Activated CD4-positive, alpha-beta memory T cell treated with anti-CD3 and anti-CD28 coated beads for 36 hours (primary cell): ENCODE data around the gene NAV1. TPM values are rescaled to one million over a fixed set of nuclear protein-coding genes. Genes with fewer than 3 reads are reported as not detected.
"Not testable (repeated sequence)": the region's sequence is repeated elsewhere in the genome, so short reads cannot be mapped to it uniquely, and the experiment has no call there.

ENCODE experiments used
- CTCF ChIA-PET: fragments of 350-600 bp; sonication (Branson Sonifier 250); formaldehyde crosslinking; loops from one replicate; lab custom pipeline; 2021; ENCODE audit warnings: antibody characterized with exemption, inconsistent platforms; lab: Charles Lee
- POLR2A ChIA-PET: fragments of 350-600 bp; sonication (Branson Sonifier 250); formaldehyde crosslinking; loops from one replicate; lab custom pipeline; 2021; ENCODE audit warnings: antibody characterized with exemption; lab: Charles Lee
- DNase-seq: peaks from one replicate; pipeline ENCODE4 v3.0.0-alpha.2; 2020
- H3K27ac Mint-ChIP-seq: one replicate; pipeline ENCODE4 v1.8.0; 2021; ENCODE audit warnings: mixed read lengths
- H3K27me3 Mint-ChIP-seq: one replicate; pipeline ENCODE4 v1.8.0; 2021; ENCODE audit warnings: mixed read lengths
- H3K36me3 Mint-ChIP-seq: one replicate; pipeline ENCODE4 v1.8.0; 2021; ENCODE audit warnings: mixed read lengths
- H3K4me1 Mint-ChIP-seq: one replicate; pipeline ENCODE4 v1.8.0; 2021; ENCODE audit warnings: low read depth, mixed read lengths
- H3K4me3 Mint-ChIP-seq: one replicate; pipeline ENCODE4 v1.8.0; 2021; ENCODE audit warnings: mild to moderate bottlenecking, mixed read lengths
- H3K9me3 Mint-ChIP-seq: one replicate; pipeline ENCODE4 v1.8.0; 2021; ENCODE audit warnings: mixed read lengths
- intact Hi-C: fragments of 100-400 bp; cut with micrococcal nuclease; formaldehyde crosslinking; loops from one replicate; pipeline ENCODE4 v1.15.1; 2023
- total RNA-seq, 2 experiments: library from RNA; stranded (reverse); gene quantifications; one replicate each; pipeline ENCODE4 v1.2.3, GENCODE V29; 2021

The NAV1 gene, protein sequence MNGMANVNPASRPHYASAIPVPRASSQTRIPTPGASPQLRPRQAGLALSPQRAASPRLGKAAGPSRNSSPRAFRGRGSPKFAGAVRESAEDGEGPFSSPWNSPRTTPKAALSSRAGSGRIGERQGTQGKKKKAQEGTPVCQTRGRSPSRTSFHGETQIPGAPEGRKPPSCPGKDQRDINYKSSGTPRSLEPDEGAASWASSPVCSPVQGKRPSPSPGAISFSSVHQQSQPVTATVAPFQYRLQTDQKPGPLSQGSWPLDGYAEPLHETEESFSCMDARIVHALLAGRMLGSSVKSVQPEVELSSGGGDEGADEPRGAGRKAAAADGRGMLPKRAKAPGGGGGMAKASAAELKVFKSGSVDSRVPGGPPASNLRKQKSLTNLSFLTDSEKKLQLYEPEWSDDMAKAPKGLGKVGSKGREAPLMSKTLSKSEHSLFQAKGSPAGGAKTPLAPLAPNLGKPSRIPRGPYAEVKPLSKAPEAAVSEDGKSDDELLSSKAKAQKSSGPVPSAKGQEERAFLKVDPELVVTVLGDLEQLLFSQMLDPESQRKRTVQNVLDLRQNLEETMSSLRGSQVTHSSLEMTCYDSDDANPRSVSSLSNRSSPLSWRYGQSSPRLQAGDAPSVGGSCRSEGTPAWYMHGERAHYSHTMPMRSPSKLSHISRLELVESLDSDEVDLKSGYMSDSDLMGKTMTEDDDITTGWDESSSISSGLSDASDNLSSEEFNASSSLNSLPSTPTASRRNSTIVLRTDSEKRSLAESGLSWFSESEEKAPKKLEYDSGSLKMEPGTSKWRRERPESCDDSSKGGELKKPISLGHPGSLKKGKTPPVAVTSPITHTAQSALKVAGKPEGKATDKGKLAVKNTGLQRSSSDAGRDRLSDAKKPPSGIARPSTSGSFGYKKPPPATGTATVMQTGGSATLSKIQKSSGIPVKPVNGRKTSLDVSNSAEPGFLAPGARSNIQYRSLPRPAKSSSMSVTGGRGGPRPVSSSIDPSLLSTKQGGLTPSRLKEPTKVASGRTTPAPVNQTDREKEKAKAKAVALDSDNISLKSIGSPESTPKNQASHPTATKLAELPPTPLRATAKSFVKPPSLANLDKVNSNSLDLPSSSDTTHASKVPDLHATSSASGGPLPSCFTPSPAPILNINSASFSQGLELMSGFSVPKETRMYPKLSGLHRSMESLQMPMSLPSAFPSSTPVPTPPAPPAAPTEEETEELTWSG (N-terminal part only)
- total RNA-seq: 1 to 10 TPM; 2.2 to 2.6 TPM

DNA sequence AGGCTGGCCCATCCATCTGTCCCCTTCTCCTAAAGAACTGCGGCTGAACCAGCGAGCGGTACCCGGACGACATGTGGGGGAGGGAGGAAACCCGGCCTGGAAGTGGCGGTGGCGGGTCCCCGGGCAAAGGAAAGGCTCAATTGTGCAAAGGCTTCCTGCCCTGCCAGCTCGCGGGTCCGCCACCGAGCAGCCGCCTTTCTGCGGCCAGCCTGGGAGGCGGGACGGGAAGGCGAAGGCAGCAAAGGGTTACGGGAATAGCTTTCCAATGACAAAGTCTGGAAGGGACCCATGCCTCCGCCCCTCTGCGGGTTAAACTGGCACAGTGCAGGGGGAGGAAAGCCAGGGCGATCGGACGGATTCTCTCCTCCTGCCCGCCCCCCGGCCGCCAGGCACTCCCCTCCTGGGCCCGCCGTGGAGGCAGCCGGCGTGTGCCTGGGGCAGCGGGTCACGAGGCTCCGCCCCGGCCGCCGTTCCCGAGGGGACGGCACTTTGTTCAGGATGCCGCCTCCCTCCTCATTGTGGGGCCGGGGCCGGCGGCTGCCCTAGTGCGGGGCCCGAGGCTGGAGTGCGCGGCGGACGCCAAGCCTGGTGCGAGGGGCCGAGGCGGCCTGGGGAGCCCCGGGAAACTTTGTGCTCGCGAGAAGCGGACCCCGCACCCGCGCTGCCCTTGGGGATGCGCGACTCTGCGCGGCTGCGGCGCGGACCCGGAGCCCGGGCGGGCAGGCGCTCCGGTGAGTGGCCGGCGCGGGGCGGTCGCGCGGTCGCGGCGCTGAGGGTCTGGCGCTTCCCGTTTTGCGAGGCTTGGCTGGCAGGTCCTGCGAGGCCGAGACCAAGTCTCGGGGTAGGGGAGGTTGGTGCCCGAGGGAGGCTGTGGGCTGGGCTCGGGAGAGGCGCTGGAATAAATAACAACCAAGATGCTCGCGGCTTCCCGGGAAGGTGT is at the start of gene NAV1:
NAV1 (plus strand) TSS at position 516 of the 940 bp plus-strand sequence. CDS start 83,758 bp downstream, outside the sequence.
- ChIA-PET POLR2A (no interaction called here), CTCF (interaction anchor here (1.3 kb wide), 1 partner anchor 20 kb away, joined by 5 read pairs; no protein-coding TSS in a partner anchor)
- H3K4me1 Mint-ChIP-seq: peaks cover 16% of the 10 kb centered on the region
- H3K36me3 Mint-ChIP-seq: peaks cover 3% of the 10 kb centered on the region
- H3K27me3 Mint-ChIP-seq: peaks cover 50% of the 10 kb centered on the region
- H3K9me3 Mint-ChIP-seq: no peaks in the 10 kb centered on the region
- no peak for DNase-seq
- intact Hi-C loops: no loop called here
- H3K4me3 Mint-ChIP-seq: peak within 1 kb of the TSS; percentile 63
- no peak within 1 kb of the TSS for H3K27ac Mint-ChIP-seq

DNA sequence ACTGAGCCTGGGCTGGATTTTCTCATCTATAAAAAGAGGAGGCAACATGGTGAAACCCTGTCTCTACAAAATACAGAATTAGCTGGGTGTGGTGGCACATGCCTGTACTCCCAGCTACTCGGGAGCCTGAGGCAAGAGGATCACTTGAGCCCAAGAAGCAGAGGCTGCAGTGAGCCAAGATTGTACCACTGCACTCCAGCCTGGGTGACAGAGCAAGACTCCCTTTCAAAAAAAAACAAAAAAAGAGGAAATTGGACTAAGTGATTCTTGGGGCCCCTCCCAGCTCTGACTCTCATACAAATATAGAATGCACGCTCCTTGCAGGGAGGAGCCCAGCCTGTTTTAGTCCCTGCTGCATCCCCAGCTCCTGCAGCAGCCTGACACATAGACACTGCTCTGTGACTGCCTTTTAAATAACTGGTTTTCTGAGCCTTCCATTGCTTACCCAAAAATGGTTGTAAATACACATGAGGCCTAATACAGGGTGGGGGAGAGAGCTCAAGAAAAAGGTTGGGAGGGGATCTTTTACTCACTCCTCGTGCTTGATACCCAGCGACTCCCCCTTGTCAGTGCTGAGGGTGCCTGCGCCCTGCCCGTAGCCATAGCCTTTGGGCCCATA is 49.2 kb upstream of the NAV1 start:
- ChIA-PET POLR2A (no interaction called here), CTCF (interaction anchor here (3.8 to 6.7 kb wide), 2 partner anchors 8 to 23 kb away, joined by 26 to 63 read pairs; no protein-coding TSS in a partner anchor)
- H3K36me3 Mint-ChIP-seq: peaks cover 16% of the 10 kb centered on the region
- H3K27me3 Mint-ChIP-seq: no peaks in the 10 kb centered on the region
- intact Hi-C loops: no loop called here
- no peaks in the 10 kb centered on the region for H3K9me3 Mint-ChIP-seq
- H3K4me3 Mint-ChIP-seq: no peak overlapping the region
- no peak overlapping the region for H3K27ac Mint-ChIP-seq
- no peaks in the 10 kb centered on the region for H3K4me1 Mint-ChIP-seq
- DNase-seq: no peak

DNA sequence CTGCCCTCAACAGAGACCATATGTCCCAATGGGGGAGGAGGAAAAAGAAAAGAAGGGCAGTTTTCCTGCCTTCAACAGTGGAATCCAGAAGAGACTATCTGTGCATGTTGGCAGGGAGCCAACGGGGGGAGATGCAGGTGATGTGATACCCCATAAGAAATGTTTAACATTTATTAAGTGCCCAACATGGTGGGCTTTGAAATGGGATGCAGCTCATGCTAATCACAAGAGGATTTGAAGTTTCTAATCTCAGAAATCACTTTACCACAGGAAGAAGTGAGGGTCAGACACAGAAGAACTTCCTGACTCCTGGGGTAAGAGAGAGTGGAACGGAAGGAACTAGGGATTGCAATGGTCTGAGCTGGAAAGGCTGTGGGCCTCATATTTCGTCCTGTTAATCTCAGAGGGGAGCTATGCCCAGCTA is 48.2 kb upstream of the NAV1 start:
- Mint-ChIP-seq H3K36me3 (peaks cover 18% of the 10 kb centered on the region), H3K27ac (no peak overlapping the region)

DNA sequence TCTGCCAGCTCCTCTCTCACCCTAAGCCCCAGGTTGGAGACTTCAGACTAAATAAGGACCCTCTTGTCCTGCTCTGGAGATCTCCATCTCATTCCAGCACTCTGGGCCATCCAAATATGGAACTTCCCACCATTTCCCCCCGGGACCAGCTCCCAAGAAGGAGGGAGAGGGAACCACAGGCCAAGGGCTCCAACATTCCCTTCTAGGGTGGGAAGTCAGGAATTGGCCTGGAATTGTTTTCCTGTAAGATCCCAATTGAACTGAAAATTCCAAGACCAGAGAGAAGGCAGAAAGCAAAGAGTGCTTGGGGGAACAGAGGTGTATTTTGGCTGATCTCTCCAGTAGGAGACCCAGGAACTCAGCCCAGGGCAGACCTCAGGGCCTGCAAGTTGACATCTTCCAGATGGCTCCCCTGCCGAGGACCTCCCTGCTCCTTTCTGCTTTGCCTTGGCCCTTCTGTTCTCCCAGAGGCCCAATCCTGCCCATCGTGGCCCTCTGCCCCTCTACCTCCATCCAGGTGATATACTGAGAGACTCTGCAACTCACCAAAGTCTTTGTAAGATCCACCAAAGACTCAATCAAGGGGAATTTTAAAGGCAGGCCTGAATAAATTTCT is 46.9 kb upstream of the NAV1 start:
- peaks cover 17% of the 10 kb centered on the region for H3K36me3 Mint-ChIP-seq
- no peaks in the 10 kb centered on the region for H3K4me1 Mint-ChIP-seq
- POLR2A ChIA-PET: no interaction called here
- intact Hi-C loops: no loop called here
- no peaks in the 10 kb centered on the region for H3K9me3 Mint-ChIP-seq
- H3K27ac Mint-ChIP-seq: no peak overlapping the region
- no peaks in the 10 kb centered on the region for H3K27me3 Mint-ChIP-seq
- no peak overlapping the region for H3K4me3 Mint-ChIP-seq
- CTCF ChIA-PET: interaction anchor here (0.6 to 13.7 kb wide), 3 partner anchors 10 to 57 kb away, joined by 4 to 143 read pairs (median 26); no protein-coding TSS in a partner anchor
- DNase-seq: no peak

More for the DNA sequence above, 48.2 kb upstream of the NAV1 start:
- ChIA-PET POLR2A (no interaction called here), CTCF (interaction anchor here (1.2 to 6.7 kb wide), 3 partner anchors 9 to 22 kb away, joined by 3 to 63 read pairs (median 26); no protein-coding TSS in a partner anchor)
- intact Hi-C loops: no loop called here
- Mint-ChIP-seq H3K4me1 (no peaks in the 10 kb centered on the region), H3K9me3 (no peaks in the 10 kb centered on the region), H3K27me3 (no peaks in the 10 kb centered on the region), H3K4me3 (no peak overlapping the region)
- DNase-seq: no peak

DNA sequence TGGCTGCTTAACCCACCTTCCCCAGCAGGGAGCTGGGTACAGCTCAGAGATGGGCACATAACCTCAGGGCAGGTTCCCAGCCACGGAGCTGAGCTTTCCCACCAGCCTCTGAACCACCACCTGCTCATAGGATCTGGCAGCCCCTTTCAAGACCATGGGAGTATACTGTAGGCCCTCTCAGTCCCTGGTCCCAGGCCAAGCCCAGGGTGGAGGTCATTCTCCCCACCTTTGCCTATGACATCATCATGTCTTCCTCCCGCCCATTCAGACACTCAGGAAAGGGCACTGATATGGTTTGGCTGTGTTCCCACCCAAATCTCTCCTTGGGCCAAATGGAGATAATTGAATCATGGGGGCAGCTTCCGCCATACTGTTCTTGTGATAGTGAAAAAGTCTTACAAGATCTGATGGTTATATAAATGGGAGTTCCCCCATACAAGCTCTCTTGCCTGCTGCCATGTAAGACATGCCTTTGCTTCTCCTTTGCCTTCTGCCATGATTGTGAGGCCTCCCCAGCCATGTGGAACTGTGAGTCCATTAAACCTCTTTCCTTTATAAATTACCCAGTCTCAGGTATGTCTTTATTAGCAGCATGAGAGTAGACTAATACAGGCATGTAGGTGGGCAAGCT is 45.8 kb upstream of the NAV1 start:
- H3K27me3 Mint-ChIP-seq, H3K4me3 Mint-ChIP-seq, H3K9me3 Mint-ChIP-seq, H3K4me1 Mint-ChIP-seq, POLR2A ChIA-PET, H3K27ac Mint-ChIP-seq, DNase-seq, intact Hi-C loops: not testable (repeated sequence)
- H3K36me3 Mint-ChIP-seq: peaks cover 13% of the 10 kb centered on the region
- CTCF ChIA-PET: interaction anchor here (3.8 to 13.7 kb wide), 2 partner anchors 11 to 20 kb away, joined by 26 to 143 read pairs; no protein-coding TSS in a partner anchor

DNA sequence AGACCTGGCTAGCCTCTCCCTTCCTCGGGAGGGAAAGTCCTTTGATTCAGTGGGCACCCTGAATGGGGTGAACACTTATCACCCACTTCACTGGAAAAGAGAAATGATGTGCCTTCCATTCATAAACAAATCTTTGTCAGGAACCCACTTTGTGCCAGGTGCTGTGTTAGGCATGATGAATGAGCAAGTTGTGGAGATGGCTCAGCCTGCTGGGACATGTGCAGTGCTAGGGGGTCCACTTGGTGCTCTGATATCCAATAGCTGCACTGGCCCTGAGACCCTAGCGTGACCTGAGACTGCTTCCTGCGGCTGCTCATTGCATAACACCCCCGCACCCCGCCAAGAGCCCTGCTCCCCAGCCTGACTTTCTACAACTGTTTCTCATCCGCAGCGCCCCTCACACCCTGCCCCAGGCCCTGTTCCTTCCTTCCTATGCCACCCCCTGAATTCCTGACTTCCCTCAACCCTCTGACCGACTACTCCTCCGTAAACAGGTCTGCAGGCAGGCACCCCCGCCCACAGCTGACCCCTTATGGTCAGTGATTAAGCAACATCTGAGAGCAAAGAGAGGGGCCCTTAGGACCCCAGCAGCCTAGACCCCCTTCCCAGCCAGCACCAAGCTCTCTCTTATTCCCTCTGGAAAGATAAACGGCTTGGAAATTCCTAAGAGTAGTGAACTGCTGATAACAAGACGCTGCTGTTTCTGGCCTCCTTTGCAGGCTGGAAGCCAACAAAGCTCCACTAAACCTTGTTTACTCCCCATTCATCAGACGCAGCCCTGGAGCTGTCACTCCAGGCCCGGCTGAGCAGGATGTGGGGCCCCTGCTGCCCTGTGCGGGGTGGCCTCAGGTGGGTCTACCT is 44.9 kb upstream of the NAV1 start:
- Mint-ChIP-seq H3K27me3 (no peaks in the 10 kb centered on the region), H3K9me3 (no peaks in the 10 kb centered on the region), H3K27ac (no peak overlapping the region), H3K4me1 (no peaks in the 10 kb centered on the region), H3K36me3 (peaks cover 13% of the 10 kb centered on the region), H3K4me3 (no peak overlapping the region)
- no peak for DNase-seq
- POLR2A ChIA-PET: no interaction called here
- CTCF ChIA-PET: interaction anchor here (13.7 kb wide), 1 partner anchor 20 kb away, joined by 143 read pairs; no protein-coding TSS in a partner anchor
- intact Hi-C loops: no loop called here

DNA sequence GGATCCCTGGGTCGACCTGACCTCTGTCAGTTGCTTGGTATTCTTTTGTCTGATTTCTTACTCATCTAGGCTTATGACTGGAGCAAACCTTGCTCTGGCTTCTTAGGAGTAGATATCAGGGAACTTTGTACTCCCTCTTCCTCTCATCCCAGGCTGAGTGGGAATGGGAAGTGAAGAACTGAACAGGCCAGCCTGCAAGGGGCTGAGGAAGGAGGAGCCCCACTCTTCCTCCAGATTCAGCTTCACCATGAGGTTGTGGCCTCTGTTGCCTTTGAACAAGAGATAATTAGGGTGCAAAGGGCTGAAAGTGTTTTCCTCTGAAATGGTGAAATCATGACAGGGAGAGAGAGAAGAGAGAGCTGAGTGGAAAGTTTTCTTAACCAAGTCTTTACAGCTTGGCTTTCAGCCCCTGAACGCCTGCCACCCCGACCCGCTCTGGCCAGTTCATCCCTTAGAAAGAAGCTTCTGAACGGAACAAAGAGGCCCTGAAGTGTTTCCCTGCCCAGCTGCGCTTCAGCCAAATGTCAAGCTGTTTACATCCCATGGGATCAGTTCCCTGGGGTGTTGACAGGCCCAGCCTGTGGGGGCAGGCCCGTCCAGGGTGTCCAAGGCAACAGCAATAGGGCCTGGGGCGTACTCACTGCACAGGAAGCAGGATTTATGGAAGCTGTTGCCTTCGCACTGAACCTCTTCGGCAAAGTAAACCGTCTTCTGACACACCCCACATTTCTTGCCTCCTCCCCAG is 43.2 kb upstream of the NAV1 start:
- Mint-ChIP-seq H3K9me3 (no peaks in the 10 kb centered on the region), H3K27ac (no peak overlapping the region), H3K4me3 (no peak overlapping the region), H3K4me1 (no peaks in the 10 kb centered on the region), H3K27me3 (no peaks in the 10 kb centered on the region), H3K36me3 (peaks cover 11% of the 10 kb centered on the region)
- ChIA-PET POLR2A (no interaction called here), CTCF (interaction anchor here (0.6 to 13.7 kb wide), 4 partner anchors 12 to 212 kb away, joined by 3 to 143 read pairs (median 14); partner anchors contain the start of gene CSRP1)
- no peak for DNase-seq
- intact Hi-C loops: no loop called here

DNA sequence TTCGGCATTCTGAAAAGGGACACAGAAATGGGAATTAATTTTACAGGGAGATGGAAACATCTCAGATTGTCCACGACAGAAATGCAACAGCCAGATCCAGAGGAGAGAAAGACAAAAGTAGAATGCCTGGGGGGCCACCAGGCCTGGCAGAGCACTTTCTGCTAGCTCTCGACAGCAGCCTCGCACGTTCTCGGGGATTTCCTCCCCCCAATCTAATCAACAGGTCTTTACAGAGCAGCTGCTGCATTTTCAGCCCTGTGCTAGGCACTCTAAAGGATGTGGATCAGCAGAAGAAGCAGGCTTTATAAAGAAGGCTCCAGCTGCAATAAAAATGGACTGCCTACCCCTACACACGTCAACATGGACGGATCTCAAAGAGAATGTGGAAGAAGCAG is 42.6 kb upstream of the NAV1 start:
- Mint-ChIP-seq H3K36me3 (peaks cover 11% of the 10 kb centered on the region), H3K27ac (no peak overlapping the region), H3K4me3 (no peak overlapping the region), H3K27me3 (no peaks in the 10 kb centered on the region), H3K9me3 (no peaks in the 10 kb centered on the region), H3K4me1 (no peaks in the 10 kb centered on the region)
- intact Hi-C loops: no loop called here
- DNase-seq: no peak
- ChIA-PET CTCF (interaction anchor here (1.0 to 13.7 kb wide), 3 partner anchors 11 to 17 kb away, joined by 4 to 143 read pairs (median 23); partner anchors contain the start of gene CSRP1), POLR2A (no interaction called here)
